Measurements from ENCODE around the gene PTPRM.

Gene PTPRM

GRCh38 chr18:7812431-7813063, 245.4 kb downstream of the PTPRM start:
- no peak for DNase-seq

- no peak for DNase-seq
Observed at GRCh38 chr18:7813131-7813530, 246.0 kb downstream of the PTPRM start.

- DNase-seq: no peak
Observed at GRCh38 chr18:7814754-7815315, 247.7 kb downstream of the PTPRM start.

GRCh38 chr18:7815787-7816186, 248.7 kb downstream of the PTPRM start:
- no peak for DNase-seq

GRCh38 chr18:7817575-7818230, 250.6 kb downstream of the PTPRM start:
- no peak for DNase-seq

- DNase-seq: no peak
Observed at GRCh38 chr18:7821784-7822183, 254.7 kb downstream of the PTPRM start.

GRCh38 chr18:7822435-7823331, 255.6 kb downstream of the PTPRM start:
- DNase-seq: no peak

- DNase-seq: no peak
Observed at GRCh38 chr18:7824970-7825369, 257.9 kb downstream of the PTPRM start.

- no peak for DNase-seq
Observed at GRCh38 chr18:7830468-7830867, 263.4 kb downstream of the PTPRM start.

- DNase-seq: no peak
Observed at GRCh38 chr18:7839548-7839947, 272.4 kb downstream of the PTPRM start.

- no peak for DNase-seq
Observed at GRCh38 chr18:7840411-7840810, 273.3 kb downstream of the PTPRM start.

GRCh38 chr18:7844017-7844416, 276.9 kb downstream of the PTPRM start:
- no peak for DNase-seq

- DNase-seq: no peak
Observed at GRCh38 chr18:7844418-7844817, 277.3 kb downstream of the PTPRM start.

- no peak for DNase-seq
Observed at GRCh38 chr18:7846335-7846734, 279.2 kb downstream of the PTPRM start.

- no peak for DNase-seq
Observed at GRCh38 chr18:7847357-7848053, 280.4 kb downstream of the PTPRM start.

- DNase-seq: no peak
Observed at GRCh38 chr18:7848054-7848412, 280.9 kb downstream of the PTPRM start.

GRCh38 chr18:7850446-7850845, 283.3 kb downstream of the PTPRM start:
- DNase-seq: no peak

- DNase-seq: no peak
Observed at GRCh38 chr18:7855028-7855427, 287.9 kb downstream of the PTPRM start.

- DNase-seq: no peak
Observed at GRCh38 chr18:7855671-7856070, 288.6 kb downstream of the PTPRM start.

- DNase-seq: no peak
Observed at GRCh38 chr18:7856116-7856515, 289.0 kb downstream of the PTPRM start.

- DNase-seq: no peak
Observed at GRCh38 chr18:7856733-7857132, 289.6 kb downstream of the PTPRM start.

GRCh38 chr18:7857562-7857961, 290.4 kb downstream of the PTPRM start:
- DNase-seq: no peak

- DNase-seq: no peak
Observed at GRCh38 chr18:7859122-7859521, 292.0 kb downstream of the PTPRM start.
